DOHH2 (cell line): ENCODE data around the gene POMGNT2.

Experiments
- CTCF ChIP-seq: fragments of 200-600 bp; sonication (generic); IDR thresholded peaks from one replicate; pipeline ENCODE4 v1.5.1; 2014; ENCODE audit warnings: antibody characterized with exemption, mild to moderate bottlenecking, low read depth, low read length; ENCODE audit not compliant: poor library complexity, severe bottlenecking
- EZH2phosphoT487 ChIP-seq: fragments of 200-600 bp; sonication (generic); IDR thresholded peaks from 2 replicates; pipeline ENCODE4 v1.6.1; 2017; ENCODE audit warnings: borderline replicate concordance, mild to moderate bottlenecking, antibody characterized with exemption, low read length, moderate library complexity, mixed read lengths

DNA sequence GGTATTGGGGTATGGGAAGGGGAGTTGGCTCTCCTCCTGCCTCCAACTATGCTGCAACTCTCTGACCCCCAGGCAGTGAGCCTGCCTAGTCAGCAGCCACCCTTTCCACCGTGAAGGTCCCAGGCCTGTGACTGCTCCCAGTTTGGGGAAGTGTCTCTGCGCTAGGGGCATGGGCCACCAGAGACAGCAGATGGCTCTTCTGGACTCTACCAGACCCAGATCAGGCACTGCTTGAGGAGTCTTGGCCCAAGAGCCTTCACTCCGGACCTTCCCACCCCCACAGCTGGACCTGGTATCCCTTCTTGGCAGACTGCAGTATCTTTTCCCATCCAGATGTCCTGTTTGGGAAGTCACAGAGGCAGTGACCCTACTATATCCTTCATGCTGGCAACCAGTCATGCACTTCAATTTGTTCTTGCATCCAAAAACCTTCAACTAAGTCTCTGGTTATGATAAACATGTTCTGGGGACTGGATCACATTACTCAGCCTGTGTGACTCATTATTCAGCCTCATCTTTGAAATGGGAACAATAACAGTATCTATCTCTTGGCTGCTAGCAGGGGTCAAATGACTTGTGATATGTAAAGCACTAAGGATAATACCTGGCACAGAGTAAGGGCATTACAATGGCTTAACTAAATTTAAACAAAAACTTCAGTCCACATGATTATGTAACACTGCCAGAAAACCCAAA, 62.7 kb downstream of the POMGNT2 start:
- no peak for TF ChIP-seq CTCF
- TF ChIP-seq EZH2phosphoT487: no peak
